Erythroblast (primary cell): ENCODE results near the gene GUCY2F.

Experiments
- GATA1 ChIP-seq: IDR thresholded peaks from 2 replicates; pipeline ENCODE4 v1.6.1; 2011; ENCODE audit warnings: low read depth, mild to moderate bottlenecking, control low read depth, low read length, moderate library complexity
- POLR2A ChIP-seq: IDR thresholded peaks from 2 replicates; pipeline ENCODE4 v1.6.1; 2011; ENCODE audit warnings: mild to moderate bottlenecking, low read length

GRCh38 chrX:109343671-109344070 lies 138.2 kb downstream of the GUCY2F start:
- TF ChIP-seq POLR2A (no peak), GATA1 (no peak)
